Left ventricle myocardium inferior (tissue), 1 donor: ENCODE data around the gene PRKCQ. TPM values are rescaled to one million over a fixed set of nuclear protein-coding genes. Genes with fewer than 3 reads are reported as not detected.

Experiments used
- DNase-seq: peaks from one replicate; pipeline ENCODE4 v3.0.0-alpha.2; 2020
- H3K27ac ChIP-seq: fragments of 200-600 bp; replicated peaks from 2 replicates; pipeline ENCODE4 v1.8.0; 2021
- H3K27me3 ChIP-seq: fragments of 200-600 bp; 2 replicates; pipeline ENCODE4 v1.8.0; 2021; ENCODE audit warnings: low read depth
- H3K36me3 ChIP-seq: fragments of 200-600 bp; 2 replicates; pipeline ENCODE4 v1.8.0; 2021
- H3K4me1 ChIP-seq: fragments of 200-600 bp; 2 replicates; pipeline ENCODE4 v1.8.0; 2021
- H3K4me3 ChIP-seq: fragments of 200-600 bp; 2 replicates; pipeline ENCODE4 v1.8.0; 2021; ENCODE audit warnings: mild to moderate bottlenecking, moderate library complexity
- H3K9me3 ChIP-seq: fragments of 200-600 bp; replicated peaks from 2 replicates; pipeline ENCODE4 v1.8.0; 2021
- intact Hi-C: fragments of 100-400 bp; cut with micrococcal nuclease; formaldehyde crosslinking; loops from one replicate; pipeline ENCODE4 v1.11.0; 2022
- total RNA-seq: library from RNA; stranded (reverse); fragmentation: NEBNext Ultra II Directional; extraction: Animal tissue kit (Norgen Biotek cat#: 25700); gene quantifications from one replicate; pipeline ENCODE4 v1.2.1, GENCODE V29; 2021
- TF ChIP-seq, protein P1 (sequence below): fragments of 200-600 bp; IDR thresholded peaks from 2 replicates; pipeline ENCODE4 v1.8.0; 2021; ENCODE audit warnings: antibody characterized with exemption, mild to moderate bottlenecking, borderline replicate concordance
- donor health status: DM: no; HTN: yes; CAD: no; lungs with severe emphysema.

The PRKCQ gene
- total RNA-seq, 1 donor from 2014 or later, result 0.16 TPM

DNA sequence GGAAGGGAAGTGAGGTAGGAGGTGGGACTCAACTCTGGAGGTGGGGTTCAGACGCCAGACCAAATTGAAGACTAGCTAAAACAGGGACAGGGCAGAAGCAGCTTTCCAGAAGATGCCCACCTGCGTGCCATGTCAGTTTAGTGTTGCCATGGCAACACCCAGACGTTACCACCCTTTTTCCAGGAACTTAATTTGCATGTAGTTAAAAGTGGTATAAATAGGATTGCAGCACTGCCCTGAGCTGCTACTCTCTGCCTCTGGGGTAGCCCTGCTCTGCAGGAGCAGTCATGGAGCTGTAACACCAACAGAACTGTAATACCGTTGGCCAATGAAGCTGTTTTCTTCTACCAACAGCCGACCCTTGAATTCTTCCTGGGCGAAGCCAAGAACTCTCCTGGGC, 93.8 kb downstream of the PRKCQ start:
- intact Hi-C loops, result no loop called here
- Histone ChIP-seq H3K36me3 (no peaks in the 10 kb centered on the region), H3K4me3 (no peak overlapping the region), H3K4me1 (no peaks in the 10 kb centered on the region), H3K27ac (no peak overlapping the region), H3K9me3 (no peaks in the 10 kb centered on the region), H3K27me3 (peaks cover 27% of the 10 kb centered on the region)
- TF ChIP-seq, protein P1, sequence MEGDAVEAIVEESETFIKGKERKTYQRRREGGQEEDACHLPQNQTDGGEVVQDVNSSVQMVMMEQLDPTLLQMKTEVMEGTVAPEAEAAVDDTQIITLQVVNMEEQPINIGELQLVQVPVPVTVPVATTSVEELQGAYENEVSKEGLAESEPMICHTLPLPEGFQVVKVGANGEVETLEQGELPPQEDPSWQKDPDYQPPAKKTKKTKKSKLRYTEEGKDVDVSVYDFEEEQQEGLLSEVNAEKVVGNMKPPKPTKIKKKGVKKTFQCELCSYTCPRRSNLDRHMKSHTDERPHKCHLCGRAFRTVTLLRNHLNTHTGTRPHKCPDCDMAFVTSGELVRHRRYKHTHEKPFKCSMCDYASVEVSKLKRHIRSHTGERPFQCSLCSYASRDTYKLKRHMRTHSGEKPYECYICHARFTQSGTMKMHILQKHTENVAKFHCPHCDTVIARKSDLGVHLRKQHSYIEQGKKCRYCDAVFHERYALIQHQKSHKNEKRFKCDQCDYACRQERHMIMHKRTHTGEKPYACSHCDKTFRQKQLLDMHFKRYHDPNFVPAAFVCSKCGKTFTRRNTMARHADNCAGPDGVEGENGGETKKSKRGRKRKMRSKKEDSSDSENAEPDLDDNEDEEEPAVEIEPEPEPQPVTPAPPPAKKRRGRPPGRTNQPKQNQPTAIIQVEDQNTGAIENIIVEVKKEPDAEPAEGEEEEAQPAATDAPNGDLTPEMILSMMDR, result no peak
- no peak for DNase-seq

DNA sequence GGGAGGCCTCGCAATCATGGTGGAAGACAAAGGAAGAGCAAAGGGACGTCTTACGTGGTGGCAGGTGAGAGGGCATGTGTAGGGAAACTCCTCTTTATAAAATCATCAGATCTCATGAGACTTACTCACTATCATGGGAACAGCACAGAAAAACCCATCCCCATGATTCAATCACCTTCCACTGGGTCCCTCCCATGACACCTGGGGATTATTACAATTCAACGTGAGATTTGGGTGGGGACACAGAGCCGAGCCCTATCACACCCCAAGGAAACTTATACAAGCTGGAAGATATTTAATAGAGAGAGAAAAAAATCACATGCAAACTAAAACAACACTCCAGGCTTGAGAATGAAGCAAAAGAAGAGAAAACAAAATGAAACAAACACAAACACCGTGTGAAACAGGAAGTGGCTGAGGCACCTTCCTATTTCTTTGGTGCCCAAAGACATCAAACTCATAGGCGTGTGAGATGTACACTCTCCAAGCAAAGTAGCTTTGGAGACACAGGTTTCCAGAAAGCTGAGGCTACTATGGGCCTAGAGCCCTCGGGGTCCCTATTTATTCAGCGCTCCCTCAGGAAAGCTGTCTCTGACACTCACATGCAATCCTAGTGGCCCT, 97.2 kb downstream of the PRKCQ start:
- TF ChIP-seq, protein P1, result no peak
- H3K36me3 ChIP-seq, result no peaks in the 10 kb centered on the region
- intact Hi-C loops, result no loop called here
- no peaks in the 10 kb centered on the region for H3K9me3 ChIP-seq
- H3K27me3 ChIP-seq, result peaks cover 8% of the 10 kb centered on the region
- no peak overlapping the region for H3K27ac ChIP-seq
- no peak for DNase-seq
- H3K4me1 ChIP-seq, result no peaks in the 10 kb centered on the region
- no peak overlapping the region for H3K4me3 ChIP-seq

DNA sequence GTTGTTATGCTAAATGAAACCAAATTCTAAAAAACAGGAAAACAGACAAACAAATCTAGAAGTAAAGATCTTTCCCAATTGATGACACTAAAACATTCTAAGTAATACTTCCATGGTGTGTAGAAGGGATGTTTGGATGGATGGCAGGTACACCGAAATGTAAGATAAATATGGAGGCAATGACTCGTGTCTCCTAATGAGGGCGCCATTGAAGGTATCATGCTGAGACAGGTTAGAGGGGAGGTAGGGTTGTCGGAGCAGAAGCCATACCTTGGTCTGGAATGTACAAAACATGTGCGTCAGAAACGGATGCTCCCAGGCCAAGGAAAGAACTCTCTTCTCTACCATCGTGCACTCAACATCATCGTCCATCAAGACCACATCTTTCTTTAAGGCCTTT, 101.4 kb downstream of the PRKCQ start:
- intact Hi-C loops, result no loop called here

DNA sequence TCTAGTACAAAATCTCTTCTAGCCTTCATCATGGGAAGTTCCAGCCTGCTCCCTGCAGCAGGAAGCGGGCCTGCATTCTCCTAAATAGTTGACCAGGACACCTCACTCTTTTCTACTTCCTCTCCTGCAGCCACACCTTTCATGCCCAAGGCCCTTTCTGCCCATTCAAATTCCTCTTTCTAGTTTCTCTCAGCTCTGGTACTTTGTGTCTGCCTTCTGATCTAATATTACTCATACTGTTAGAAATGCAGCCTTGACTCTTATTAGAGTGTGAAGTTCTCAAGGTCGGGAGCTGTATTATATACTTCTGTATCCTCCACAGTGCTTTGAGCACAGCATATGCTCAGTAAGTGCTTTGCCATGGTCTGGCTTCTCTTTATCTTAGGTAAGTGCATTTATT, 103.1 kb downstream of the PRKCQ start:
- TF ChIP-seq, protein P1, result no peak
- intact Hi-C loops, result no loop called here
- Histone ChIP-seq H3K36me3 (no peaks in the 10 kb centered on the region), H3K4me1 (no peaks in the 10 kb centered on the region), H3K9me3 (no peaks in the 10 kb centered on the region), H3K4me3 (no peak overlapping the region), H3K27me3 (peaks cover 4% of the 10 kb centered on the region), H3K27ac (no peak overlapping the region)
- DNase-seq, result no peak

More for the DNA sequence above, 101.4 kb downstream of the PRKCQ start:
- Histone ChIP-seq H3K36me3 (no peaks in the 10 kb centered on the region), H3K4me1 (no peaks in the 10 kb centered on the region), H3K9me3 (no peaks in the 10 kb centered on the region), H3K27me3 (peaks cover 10% of the 10 kb centered on the region), H3K27ac (no peak overlapping the region), H3K4me3 (no peak overlapping the region)
- DNase-seq, result no peak
- TF ChIP-seq, protein P1, result no peak

DNA sequence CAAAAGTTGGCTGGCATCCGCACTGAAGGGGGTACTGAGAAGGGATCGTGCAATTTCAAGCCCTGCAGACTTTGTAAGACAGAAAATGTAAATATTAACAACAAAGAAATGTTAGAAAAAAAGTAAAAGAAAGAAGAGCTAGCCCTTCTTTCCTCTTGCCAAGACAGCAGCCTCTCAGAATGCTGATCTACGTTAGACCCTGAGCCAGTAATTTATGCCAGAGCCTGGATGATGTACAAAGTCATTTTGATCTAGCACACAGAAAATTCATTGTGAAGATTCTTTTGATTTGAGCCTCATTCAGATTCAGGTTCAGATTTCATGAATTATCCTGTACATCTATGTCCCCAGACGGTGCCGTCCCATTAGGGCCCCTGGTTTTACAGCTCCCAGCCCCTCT, 105.2 kb downstream of the PRKCQ start:
- Histone ChIP-seq H3K36me3 (no peaks in the 10 kb centered on the region), H3K27me3 (peaks cover 15% of the 10 kb centered on the region), H3K9me3 (no peaks in the 10 kb centered on the region), H3K4me3 (no peak overlapping the region), H3K4me1 (no peaks in the 10 kb centered on the region), H3K27ac (no peak overlapping the region)
- intact Hi-C loops, result no loop called here
- TF ChIP-seq, protein P1, result no peak
- DNase-seq, result no peak
